Activated CD4-positive, alpha-beta T cell treated with anti-CD3 and anti-CD28 coated beads for 48 hours (primary cell): ENCODE data around the gene FNDC3B.

ENCODE experiments used
- DNase-seq: peaks from one replicate; pipeline ENCODE4 v3.0.0-alpha.2; 2020

The FNDC3B gene

DNA sequence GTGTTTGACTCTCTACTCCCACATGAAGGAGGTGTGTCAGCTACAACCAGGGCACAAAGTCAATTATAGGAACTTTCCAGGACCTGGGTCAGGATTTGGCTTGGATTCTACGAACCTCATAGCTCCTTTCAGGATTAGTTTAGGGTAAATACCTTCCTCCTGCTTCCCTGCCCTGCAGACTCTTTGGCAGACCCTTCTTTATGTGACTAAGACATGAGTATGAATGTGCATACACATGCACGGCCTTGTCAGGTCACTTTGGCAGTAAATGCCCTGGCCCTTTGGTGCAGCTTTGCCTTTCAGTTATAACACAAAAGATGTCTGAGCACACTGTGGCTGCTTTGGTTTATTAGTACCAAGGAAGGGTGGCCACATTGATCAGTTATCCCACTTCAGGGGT lies 340.0 kb downstream of the FNDC3B start:
- no peak for DNase-seq

DNA sequence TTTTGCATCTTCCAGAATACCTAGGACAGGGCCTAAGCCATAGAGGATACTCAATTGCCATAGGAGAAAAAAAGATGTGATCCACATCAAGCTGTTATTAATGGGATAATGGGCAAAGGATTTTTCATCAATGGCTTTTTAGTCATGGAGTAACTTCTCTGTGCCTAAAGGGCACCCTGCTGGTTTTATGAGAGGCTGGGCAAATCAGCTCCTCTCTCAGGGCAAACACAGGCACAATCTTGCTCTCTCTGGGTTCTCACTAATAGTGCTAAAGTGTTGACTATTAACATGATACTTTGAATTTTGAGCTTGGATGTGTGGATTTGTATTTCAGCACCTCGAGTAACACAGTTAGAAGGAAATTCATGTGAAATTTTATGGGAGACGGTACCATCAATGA lies 341.3 kb downstream of the FNDC3B start:
- DNase-seq: no peak

DNA sequence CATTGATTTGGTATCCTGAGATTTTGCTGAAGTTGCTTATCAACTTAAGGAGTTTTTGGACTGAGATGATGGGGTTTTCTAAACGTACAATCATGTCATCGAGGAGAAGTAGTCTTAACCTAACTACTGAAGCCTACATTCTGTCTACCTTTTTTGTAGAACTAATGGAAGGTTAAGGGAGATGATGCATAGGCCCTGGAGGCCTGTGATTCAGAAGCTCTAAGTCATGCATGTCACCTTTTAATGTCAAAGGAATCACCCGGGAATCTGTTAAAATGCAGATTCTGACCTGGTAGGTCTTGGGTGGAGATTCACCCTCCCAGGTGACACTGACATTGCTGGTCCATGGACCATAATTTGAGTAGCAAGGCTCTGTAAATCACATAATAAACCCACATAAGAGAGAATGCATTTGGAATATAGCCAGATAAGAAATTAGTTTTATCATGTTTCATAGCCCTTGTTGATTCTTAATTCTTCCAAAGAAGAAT lies 344.0 kb downstream of the FNDC3B start:
- no peak for DNase-seq

DNA sequence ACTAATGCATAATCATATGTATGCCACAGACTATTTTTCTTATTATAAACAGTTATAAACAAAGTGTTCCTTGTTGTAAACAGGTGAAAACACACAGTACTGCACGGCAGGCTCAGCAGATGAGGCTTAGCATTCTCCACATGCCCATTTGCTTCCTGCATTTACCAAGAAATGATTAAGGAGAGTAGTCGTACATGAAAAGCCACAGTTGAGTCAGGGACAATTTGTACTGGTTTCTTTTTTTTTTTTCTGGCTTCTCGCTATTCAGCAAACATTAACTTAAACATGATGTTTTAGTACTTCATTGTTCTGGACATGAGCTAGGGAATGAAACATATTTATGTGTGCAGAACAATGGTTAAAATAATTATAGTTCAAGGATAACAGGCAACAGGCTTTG lies 345.5 kb downstream of the FNDC3B start:
- DNase-seq: no peak

DNA sequence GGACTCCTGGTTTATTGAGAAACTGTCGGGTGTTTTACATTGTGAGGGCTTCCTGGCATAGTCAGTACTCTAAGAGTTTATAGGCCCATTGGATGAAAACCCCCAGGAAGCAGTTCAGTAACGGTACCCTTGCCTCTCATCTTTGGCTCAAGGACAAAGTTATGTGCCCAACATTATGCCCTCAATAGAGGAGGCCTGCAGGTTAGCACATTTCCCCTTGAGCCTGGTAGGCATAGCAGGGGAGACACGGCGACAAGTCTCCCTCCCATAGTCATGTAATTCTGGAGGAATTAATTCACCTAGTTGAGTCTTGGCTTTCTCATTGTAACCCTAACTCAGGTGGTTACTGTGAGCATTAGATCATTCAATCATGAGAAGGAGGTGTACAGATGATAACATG lies 348.4 kb downstream of the FNDC3B start:
- DNase-seq: no peak

DNA sequence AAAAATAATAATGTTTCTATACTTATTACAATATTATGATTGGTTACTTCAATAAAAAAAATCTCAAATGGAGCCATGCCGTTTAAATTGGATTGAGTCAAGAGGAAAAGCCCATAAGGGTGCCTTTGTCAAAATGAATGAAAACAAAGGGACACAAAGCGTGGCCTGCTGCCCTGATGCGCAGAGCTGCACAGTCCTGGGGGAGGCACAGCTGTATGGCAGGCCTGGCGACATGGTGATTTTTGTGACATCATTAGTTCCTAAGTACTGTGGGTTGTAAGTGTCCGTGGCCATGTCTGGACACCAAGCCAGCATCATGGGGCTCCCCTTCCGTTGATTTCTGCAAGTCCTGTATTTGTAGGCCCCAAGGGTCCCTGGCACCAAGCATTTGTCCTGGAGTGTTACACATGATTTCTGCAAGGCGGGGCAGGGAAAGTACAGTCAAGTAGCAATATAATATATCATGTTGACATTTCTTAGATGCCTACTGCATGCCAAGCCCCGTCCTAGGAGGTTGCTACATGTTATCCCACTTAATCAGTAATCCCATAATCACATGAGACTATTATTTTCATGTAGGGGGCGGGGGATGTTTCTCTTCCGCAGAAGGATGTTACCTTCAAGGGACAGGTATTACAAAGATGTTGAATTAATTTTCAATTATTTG lies 349.2 kb downstream of the FNDC3B start:
- DNase-seq: no peak

DNA sequence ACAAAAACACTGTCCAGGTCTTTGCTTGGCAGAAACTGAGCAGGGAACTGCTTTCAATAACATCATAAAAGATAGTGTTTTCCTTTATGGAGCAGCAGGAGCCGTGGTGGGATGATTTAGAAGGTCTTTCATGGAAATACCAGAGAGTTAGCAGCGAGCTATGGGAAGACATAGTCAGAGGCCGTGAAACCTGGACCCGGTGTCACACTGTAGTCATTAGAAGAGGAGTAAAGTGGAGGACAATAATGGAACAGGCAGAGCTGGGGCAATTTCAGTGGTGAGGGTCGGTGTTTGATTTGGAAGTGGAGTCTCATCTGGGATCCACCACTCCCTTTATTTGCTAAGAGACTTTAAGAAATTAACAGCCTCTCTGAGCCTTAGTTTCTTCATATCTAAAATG lies 351.4 kb downstream of the FNDC3B start:
- no peak for DNase-seq

DNA sequence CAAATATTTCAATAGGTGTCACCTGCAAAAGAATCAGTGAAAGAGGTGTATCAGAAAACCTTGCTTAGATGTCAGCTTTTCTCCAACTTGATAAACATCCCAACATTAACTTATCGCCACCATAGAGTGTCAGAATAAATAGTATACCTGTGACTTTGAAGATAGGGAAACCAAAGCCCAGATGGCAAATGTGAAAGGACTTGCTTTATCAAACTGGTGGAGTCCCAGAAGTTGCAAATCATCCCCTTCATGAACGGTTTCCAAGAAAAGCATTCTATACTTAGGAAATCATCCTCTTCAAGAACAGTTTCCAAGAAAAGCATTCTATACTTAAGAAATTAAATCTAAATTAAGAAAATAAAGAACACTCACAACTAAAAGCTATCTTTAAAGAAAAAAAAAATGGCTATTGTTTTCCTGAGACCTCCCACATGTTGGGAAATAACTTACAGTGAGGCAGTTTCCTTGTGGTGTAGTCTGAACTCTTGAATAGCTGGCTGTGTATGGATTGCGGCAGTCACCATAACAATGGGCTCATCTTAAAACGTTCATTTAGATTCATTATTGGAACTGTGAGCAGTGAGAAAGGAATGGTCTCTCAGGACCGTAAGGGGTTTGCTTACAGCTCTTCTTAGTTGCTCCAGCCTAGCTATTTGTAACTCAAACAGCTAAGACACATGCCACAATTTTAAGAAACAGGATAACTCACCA lies 352.4 kb downstream of the FNDC3B start:
- no peak for DNase-seq

DNA sequence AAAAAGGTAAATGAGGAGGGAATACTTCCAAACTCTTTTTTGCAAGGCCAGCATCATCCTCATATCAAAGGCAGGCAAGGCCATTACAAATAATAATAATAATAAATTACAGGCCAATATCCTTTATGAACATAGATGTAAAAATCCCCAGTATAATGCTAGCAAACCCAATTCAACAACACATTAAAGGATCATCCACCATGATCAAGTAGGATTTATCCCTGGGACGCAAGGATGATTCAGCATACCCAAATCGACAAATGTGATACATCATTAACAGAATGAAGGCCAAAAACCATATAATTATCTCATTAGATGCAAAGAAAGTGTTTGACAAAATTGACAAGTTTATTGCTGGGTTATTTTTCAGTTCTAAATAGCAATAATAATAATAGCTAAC lies 355.3 kb downstream of the FNDC3B start:
- no peak for DNase-seq

DNA sequence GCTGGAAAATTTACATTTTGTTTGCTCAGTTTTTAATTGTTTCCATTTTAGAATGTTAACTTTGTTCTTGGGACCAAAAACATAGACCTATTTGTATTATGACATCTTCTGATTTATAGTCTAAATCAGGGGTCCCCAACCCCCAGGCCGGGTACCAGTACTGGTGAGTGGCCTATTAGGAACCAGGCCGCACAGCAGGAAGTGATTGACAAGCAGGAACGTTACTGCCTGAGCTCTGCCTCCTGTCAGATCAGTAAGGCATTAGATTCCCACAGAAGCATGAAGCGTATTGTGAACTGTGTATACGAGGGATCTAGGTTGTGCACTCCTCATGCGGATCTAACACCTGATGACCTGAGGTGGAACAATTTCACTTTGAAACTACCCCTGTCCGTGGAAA lies 357.0 kb downstream of the FNDC3B start:
- DNase-seq: no peak

DNA sequence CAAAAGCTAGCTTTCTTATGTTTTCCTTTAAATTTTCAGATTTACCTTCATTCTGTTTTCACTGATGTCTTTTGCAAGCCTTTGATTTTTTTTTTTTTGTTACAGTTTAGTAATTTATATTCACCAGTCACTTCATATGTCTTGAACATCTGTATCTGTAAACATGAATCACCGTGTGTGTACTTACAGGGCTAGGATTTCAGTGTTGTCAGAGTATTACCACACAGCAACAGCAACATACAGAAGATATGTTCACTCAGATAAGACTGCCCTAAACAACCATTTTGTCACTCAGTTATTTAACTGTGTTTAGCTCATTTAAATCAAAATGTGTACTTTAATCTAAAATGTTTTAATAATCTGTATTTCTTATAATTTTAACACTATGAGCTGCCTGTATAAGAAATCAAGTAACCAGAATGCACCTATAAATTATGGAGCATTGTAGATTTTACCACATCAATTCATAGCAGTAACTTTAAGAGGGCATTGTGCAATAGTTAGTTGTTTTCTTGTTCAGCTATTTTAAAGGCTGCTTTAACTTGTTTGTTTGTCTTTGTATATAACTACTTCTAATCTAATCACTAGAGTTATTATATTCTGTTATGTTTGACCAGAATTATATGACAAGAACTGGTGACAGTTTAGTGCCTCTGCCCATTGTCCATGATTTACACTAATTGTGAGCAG lies 358.5 kb downstream of the FNDC3B start:
- DNase-seq: no peak

DNA sequence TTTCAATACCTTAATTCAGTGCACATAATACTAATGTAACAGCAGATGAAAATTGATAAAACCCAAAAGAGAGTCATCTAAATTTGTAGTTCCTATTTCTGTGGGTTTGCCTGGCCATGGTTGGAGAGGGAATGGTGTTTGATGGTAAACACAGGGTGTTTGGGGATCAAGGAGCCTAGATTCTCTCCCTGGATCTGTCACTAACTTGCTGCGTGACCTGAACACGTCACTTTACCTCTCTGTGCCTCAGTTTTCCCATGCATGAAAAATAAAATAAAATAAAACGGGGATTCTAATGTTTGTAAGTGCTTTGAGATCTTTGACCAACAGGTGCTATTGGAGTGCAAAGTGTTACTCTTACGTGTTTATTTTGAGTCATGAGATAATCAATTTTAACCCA lies 359.1 kb downstream of the FNDC3B start:
- no peak for DNase-seq

DNA sequence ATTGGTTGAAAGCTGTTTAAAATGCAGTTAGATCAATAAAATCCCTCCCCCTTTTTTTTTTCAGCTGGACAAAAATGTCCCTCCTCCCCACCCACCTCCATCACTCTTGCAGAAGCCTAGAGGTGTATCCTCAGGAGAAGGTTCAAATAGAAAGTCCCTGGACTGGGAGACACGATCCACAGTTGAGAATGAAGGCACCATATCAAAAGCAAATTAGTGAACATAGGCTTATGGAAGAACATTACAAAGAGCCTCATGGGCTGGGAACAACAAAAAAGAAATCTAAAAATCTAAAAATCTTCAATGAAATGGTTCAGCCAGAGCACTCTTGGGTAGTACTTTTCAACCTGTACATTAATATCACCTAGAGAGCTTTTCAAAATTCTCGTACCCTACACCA lies 362.7 kb downstream of the FNDC3B start:
- DNase-seq: no peak

DNA sequence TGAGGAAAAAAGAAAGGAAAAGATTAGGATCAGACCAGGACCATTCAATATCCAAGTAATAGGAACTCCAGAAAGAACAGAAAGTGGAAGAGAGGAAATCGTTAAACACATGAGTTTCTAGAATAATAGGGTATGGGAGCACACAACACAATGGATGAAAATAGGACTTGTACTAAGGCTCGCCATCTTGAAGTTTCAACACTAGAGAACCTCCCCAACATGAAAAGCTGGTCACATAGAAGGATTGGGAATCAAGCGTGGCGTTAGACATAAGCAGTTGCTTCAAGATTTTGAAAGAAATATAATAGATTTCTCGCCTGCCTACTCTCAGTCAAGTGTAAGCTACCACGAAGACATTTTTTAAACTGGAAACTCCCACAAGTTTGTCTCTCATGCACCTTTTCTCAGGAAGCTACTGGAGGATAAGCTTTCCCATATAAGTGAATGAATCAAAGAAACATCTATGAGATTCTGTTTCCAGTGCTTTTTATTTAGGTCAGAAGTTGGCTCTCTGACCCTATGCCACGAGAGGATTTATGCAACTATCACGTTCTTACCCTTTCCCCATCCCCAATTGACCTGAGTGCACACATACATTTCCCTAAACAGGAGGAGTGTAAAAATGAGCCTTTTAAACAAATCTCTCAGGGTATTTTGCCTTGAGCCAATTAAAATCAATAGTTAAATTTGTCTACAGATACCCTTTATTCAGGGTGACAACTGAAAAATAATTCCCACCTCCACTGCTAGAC lies 363.7 kb downstream of the FNDC3B start:
- no peak for DNase-seq

DNA sequence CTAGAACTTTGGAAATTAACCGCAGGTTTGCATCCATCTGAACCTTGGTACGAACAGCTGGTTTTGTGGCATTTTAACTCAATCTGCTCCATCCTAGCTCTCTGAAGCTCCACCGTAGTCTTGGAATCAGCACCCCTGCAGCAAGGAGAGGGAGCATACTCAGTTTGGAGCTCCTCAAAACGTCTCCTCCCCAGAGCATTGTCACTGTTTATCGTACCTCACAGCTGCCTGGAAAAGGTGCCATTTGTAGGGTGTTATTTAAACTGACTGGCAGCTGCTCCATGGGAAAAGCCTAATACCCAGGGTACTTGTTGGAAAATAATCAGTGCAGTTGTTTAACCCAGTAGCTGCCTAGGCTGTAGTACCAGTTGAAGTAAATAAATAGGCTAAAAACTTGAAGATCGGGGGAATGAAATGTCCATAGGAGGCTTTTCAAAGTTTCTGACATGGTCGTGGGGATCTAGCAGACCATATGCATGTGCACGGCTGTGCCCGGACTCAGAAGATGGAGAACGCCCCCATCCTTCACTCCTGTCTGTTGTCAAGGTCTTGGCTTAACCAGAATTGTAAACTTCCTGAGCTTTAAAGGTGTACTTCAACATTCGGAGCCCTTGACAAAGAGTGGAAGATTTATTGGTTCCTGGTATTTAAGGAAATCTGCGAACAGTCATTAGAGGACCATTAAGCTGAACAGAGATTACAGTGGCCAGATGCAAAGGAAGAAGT lies 365.0 kb downstream of the FNDC3B start:
- no peak for DNase-seq

DNA sequence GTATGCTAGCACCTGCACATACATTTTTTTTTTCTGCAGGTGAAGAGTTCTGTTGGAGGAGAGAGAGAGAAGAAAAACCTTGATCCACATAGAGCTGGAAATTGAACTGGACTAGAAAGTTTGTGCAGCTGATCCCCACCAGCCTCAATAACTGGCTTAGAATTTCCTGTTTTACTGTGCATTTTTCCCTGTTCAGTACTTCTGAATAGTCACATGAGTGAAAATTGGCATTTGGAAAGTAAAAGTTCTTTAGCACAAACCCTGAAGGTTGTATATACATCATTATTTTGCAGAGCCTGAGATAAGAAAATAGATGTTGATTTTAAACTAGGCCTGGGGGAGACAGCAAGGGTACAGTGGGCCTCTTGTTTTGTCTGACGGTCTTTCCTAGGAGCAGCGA lies 366.5 kb downstream of the FNDC3B start:
- no peak for DNase-seq

DNA sequence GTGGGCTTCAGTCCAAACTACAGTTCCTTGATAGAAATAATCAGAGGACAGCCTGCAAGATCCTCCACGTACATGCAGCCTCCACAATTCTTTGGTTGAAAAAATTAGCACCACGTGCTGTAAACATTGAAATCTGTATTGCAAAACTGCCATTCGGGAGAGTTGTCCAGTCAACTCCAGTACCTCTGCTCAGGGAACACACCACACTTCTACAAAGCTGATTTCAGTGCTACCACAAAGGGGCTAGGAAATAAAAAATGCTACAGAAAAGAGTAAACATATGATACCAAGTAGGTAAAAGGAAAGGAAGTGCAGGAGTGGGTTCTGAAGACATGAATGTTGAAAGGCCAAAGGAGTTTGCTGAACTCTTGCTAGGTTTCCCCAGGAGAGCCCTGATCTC lies 368.5 kb downstream of the FNDC3B start:
- no peak for DNase-seq

DNA sequence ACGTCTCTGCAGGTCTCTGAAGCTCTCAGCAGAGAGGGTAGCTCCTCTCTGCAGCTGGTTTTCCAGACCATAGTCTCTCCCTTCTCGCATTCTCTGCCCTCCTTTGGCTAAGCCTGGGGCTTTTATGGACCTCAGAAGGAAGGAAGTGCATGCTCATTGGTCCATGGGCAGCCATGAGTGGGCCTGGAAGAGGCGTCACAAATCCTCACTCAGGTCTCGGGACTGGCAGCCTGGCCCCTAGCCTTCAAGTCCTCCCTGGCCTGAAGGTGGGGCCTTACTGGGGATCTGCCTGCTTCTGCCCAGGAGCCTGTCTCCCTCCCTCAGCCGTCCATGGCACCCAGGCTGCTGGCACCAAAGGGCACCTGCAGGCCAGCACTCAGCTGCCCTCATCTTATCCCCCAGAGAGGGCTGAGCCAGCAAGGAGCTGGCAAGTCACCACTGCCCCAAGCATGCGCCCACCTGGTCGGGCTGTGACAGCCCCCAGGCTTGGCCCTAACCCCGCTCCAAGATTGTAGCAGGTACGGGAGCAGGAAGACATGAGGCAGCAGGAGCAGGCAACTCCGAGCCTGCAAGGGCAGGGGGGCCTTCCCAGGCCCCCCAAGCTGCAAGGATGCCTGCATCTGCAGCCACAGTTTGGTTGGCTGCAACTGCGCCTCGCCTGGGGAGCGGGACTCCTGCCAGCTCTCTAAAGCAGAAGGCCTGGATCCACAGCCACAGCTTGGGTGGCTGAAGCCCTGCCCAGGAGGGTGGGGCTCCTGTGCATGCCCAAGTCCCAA lies 371.5 kb downstream of the FNDC3B start:
- no peak for DNase-seq

DNA sequence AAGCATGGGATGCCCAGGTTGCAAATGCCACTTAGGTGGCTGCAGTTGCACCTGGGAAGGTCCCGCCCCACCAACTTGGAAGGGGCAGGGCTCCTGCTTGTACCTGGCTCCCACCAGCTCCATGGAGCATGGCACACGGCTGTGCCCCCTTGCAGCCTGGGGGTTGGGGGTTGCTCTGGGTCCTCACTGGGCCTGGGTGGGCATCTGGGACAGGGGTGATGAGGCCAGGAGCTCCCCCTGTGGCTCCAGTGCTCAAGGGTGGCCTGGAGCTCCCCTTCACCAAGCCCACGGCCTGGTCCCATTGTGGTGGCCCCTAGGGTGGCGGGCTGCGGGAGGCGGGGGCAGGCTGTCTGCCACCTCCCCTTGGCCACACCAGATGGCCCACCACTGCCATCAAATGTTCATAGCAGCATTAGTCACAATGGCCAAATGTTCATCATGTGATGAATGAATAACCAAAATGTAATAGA lies 372.1 kb downstream of the FNDC3B start:
- DNase-seq: no peak

DNA sequence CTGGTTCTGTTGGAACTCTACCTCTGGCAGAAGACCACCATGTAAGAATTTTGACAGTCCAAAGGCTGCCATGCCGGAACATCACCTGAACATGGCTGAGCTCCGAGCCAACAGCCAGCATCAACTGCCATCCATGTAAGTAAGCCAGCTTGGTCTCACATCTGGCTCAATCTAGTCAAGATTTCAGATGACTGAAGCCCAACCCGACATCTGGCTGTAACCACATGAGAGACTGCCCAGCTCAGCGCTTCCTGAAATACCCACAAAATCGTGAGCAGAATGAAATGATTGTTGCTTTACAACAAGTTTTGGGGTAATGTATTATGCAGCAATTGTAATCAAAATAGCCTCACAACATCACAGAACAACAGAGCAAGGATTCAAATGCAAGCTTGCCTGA lies 375.9 kb downstream of the FNDC3B start:
- no peak for DNase-seq

DNA sequence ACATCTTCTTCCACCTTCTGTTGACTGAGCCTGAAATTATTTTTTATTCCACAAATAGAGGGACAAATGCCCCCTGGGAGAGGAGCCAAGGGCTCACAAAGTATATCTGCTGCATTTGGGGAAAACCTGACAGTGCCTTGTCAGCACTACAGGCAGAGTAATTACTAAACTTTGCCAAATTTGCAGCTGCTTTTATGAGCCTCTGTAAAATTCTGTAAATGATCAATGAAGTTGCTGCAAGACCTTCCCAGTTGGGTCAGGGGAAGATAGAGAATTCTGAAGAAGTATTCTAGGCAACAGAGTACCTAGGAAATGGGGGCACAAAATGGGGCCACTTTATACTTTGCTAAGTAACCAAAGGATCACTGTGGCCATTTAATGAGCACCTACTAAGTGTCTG lies 398.3 kb downstream of the FNDC3B start:
- DNase-seq: no peak

DNA sequence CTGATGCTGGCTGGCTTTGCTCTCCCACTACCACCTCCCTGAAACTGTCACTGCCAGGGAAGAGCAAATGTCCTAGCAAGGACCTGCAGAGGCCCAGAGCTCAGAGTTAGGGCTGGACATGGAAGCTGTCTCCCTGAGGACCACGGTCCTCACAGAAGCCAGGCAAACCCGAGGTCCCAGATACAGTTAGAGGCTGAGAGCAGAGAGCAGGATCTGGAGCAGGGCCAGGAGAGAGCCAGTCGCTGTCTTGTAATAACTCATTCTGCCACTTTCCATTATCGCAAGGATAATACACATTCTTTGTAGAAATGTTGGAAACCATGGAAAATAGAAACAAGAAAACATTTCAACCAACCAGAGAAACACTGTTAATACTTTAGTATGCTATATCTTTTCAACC lies 398.8 kb downstream of the FNDC3B start:
- DNase-seq: no peak
